ENCODE data around the gene TMPRSS11A. TPM values are rescaled to one million over a fixed set of nuclear protein-coding genes. Genes with fewer than 3 reads are reported as not detected.

Gene TMPRSS11A
- total RNA-seq, 1 experiment from 2014 or later = not detected

GRCh38 chr4:67933755-67934154, 29.5 kb downstream of the TMPRSS11A start:
- no peak overlapping the region for H3K4me3 ChIP-seq
- no peak for DNase-seq (ENCODE audit: low read depth in 1 of 2, low spot score in 2 of 2)
- no peaks in the 10 kb centered on the region for H3K9me3 ChIP-seq (replicated peaks)

GRCh38 chr4:67933038-67933437, 30.3 kb downstream of the TMPRSS11A start:
- Histone ChIP-seq H3K9me3 (replicated peaks) (no peaks in the 10 kb centered on the region), H3K27me3 (replicated peaks) (no peaks in the 10 kb centered on the region; the same call in 1 of the 2 replicates), H3K27ac (no peak overlapping the region), H3K4me1 (replicated peaks) (no peaks in the 10 kb centered on the region), H3K36me3 (no peaks in the 10 kb centered on the region), H3K4me3 (no peak overlapping the region)
- no peak for DNase-seq (ENCODE audit: low read depth in 1 of 2, low spot score in 2 of 2)

More at GRCh38 chr4:67933755-67934154, 29.5 kb downstream of the TMPRSS11A start:
- Histone ChIP-seq H3K27me3 (replicated peaks) (no peaks in the 10 kb centered on the region; the same call in 1 of the 2 replicates), H3K4me1 (replicated peaks) (no peaks in the 10 kb centered on the region), H3K27ac (no peak overlapping the region), H3K36me3 (no peaks in the 10 kb centered on the region)

DNA sequence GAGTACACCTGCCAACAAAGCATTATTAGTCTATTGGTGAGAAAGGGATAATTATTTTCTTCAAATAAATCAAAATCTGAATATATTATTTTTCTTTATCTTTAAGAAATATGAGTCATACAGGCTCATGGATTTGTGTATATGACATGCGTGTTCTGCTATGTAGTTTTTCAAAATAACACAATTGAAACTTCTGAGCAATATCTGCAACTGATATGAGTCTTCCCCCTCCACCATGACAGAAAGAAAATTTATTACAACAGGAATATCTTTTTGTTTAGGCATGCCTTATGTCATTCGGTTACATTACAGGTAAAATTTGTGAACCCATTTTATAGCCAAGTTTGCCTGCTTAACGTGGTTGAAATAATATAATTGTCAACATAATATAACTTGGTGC, 32.0 kb downstream of the TMPRSS11A start:
- no peaks in the 10 kb centered on the region for H3K4me1 ChIP-seq (replicated peaks)
- DNase-seq (ENCODE audit: low read depth in 1 of 2, low spot score in 2 of 2) = no peak

GRCh38 chr4:67929426-67929825, 33.9 kb downstream of the TMPRSS11A start:
- H3K27ac ChIP-seq = no peak overlapping the region
- H3K27me3 ChIP-seq (replicated peaks) = no peaks in the 10 kb centered on the region; the same call in 1 of the 2 replicates
- H3K9me3 ChIP-seq (replicated peaks) = no peaks in the 10 kb centered on the region
- no peak overlapping the region for H3K4me3 ChIP-seq
- no peaks in the 10 kb centered on the region for H3K36me3 ChIP-seq
- DNase-seq (ENCODE audit: low read depth in 1 of 2, low spot score in 2 of 2) = no peak
- H3K4me1 ChIP-seq (replicated peaks) = no peaks in the 10 kb centered on the region

More for the DNA sequence above, 32.0 kb downstream of the TMPRSS11A start:
- Histone ChIP-seq H3K36me3 (no peaks in the 10 kb centered on the region), H3K27ac (no peak overlapping the region), H3K27me3 (replicated peaks) (no peaks in the 10 kb centered on the region; the same call in 1 of the 2 replicates), H3K9me3 (replicated peaks) (no peaks in the 10 kb centered on the region), H3K4me3 (no peak overlapping the region)

GRCh38 chr4:67928546-67928945, 34.7 kb downstream of the TMPRSS11A start:
- Histone ChIP-seq H3K9me3 (replicated peaks) (no peaks in the 10 kb centered on the region), H3K27me3 (replicated peaks) (no peaks in the 10 kb centered on the region), H3K4me1 (replicated peaks) (no peaks in the 10 kb centered on the region), H3K4me3 (no peak overlapping the region), H3K27ac (no peak overlapping the region), H3K36me3 (no peaks in the 10 kb centered on the region)
- no peak for DNase-seq (ENCODE audit: low read depth in 1 of 2, low spot score in 2 of 2)

- no peak for DNase-seq (ENCODE audit: low read depth in 1 of 2, low spot score in 2 of 2)
- Histone ChIP-seq H3K4me1 (replicated peaks) (no peaks in the 10 kb centered on the region), H3K27me3 (replicated peaks) (no peaks in the 10 kb centered on the region), H3K9me3 (replicated peaks) (no peaks in the 10 kb centered on the region), H3K36me3 (no peaks in the 10 kb centered on the region), H3K4me3 (no peak overlapping the region), H3K27ac (no peak overlapping the region)
Measured at GRCh38 chr4:67927251-67927650, 36.0 kb downstream of the TMPRSS11A start.

- H3K9me3 ChIP-seq (replicated peaks) = no peaks in the 10 kb centered on the region
- no peak for DNase-seq (ENCODE audit: low read depth in 1 of 2, low spot score in 2 of 2)
- H3K27ac ChIP-seq = no peak overlapping the region
- no peaks in the 10 kb centered on the region for H3K36me3 ChIP-seq
- H3K27me3 ChIP-seq (replicated peaks) = no peaks in the 10 kb centered on the region
- no peak overlapping the region for H3K4me3 ChIP-seq
- no peaks in the 10 kb centered on the region for H3K4me1 ChIP-seq (replicated peaks)
Measured at GRCh38 chr4:67926485-67926884, 36.8 kb downstream of the TMPRSS11A start.

DNA sequence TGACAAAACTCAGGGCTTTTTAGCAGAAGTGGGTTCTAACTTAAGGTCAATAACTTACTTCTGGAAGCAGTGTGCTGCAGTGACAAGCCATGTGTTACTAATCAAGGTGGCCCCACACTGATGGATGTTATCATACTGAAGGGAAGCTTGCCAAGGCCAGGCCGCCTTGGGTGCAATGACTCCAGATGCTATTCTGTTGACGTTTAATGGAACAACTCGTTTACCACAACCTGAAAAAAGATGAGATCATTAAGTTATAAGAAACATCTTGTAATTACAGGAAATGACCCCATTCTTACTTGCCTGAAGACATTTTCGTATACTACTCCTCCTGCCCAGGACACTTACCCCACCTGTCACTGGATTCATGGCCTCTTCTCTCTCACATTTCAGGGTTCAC, 40.6 kb downstream of the TMPRSS11A start:
- no peaks in the 10 kb centered on the region for H3K27me3 ChIP-seq (replicated peaks)
- H3K4me3 ChIP-seq = no peak overlapping the region
- H3K27ac ChIP-seq = no peak overlapping the region
- DNase-seq (ENCODE audit: low read depth in 1 of 2, low spot score in 2 of 2) = no peak
- H3K36me3 ChIP-seq = no peaks in the 10 kb centered on the region
- H3K9me3 ChIP-seq (replicated peaks) = no peaks in the 10 kb centered on the region
- H3K4me1 ChIP-seq (replicated peaks) = no peaks in the 10 kb centered on the region

- Histone ChIP-seq H3K27me3 (replicated peaks) (no peaks in the 10 kb centered on the region), H3K4me3 (no peak overlapping the region), H3K4me1 (replicated peaks) (no peaks in the 10 kb centered on the region), H3K9me3 (replicated peaks) (no peaks in the 10 kb centered on the region), H3K27ac (no peak overlapping the region), H3K36me3 (no peaks in the 10 kb centered on the region)
- no peak for DNase-seq (ENCODE audit: low read depth in 1 of 2, low spot score in 2 of 2)
Measured at GRCh38 chr4:67918428-67918827, 44.9 kb downstream of the TMPRSS11A start.

DNA sequence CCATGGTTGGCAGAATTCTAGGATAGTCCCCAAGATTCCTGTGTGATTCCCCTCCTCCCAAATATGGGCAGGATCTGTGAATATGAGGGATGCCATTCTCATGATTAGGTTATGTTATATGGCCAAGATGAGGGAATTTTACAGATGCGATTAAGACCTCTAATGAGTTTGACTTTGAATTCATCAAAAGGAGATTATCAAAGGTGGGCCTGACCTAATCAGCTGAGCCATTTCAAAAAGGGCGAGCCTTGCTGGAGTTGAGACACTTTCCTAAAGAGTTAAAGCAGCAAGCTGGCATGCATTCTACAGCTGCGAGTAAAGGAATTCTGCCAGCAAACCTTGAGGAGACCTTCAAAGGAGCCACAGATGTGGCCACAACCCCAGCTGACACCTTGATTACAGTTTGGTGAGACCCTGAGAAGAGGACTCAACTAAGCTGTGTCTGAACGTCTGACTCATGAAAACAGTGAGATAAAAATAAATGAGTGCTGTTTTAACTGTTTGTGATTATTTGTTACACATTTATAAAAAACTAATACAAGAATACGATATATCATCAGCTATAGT, 47.8 kb downstream of the TMPRSS11A start:
- Histone ChIP-seq H3K36me3 (no peaks in the 10 kb centered on the region), H3K27me3 (replicated peaks) (peaks cover 10% of the 10 kb centered on the region), H3K9me3 (replicated peaks) (no peaks in the 10 kb centered on the region), H3K27ac (no peak overlapping the region), H3K4me1 (replicated peaks) (no peaks in the 10 kb centered on the region), H3K4me3 (no peak overlapping the region)
- DNase-seq (ENCODE audit: low read depth in 1 of 2, low spot score in 2 of 2) = no peak

DNA sequence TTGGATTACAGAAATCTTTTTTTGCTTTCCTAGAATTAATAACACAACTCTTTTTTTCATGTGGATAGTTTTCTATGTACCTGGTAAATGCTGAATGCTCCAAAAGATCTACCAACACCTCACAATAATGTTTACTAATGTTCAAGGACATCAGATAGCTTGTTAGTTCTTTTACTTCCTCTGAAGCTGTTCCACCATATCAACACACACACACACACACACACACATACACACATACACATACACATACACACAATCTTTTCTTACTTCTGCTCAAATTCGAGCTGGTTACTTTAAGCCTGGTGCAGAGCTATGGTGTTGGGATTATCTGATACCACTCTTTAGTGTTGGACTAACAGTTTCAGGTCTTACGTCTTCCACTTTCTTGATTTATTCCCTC, 51.2 kb downstream of the TMPRSS11A start:
- H3K27me3 ChIP-seq (replicated peaks) = peaks cover 10% of the 10 kb centered on the region
- no peaks in the 10 kb centered on the region for H3K36me3 ChIP-seq
- H3K27ac ChIP-seq = no peak overlapping the region
- no peak overlapping the region for H3K4me3 ChIP-seq
- no peaks in the 10 kb centered on the region for H3K9me3 ChIP-seq (replicated peaks)
- no peaks in the 10 kb centered on the region for H3K4me1 ChIP-seq (replicated peaks)
- no peak for DNase-seq (ENCODE audit: low read depth in 1 of 2, low spot score in 2 of 2)

DNA sequence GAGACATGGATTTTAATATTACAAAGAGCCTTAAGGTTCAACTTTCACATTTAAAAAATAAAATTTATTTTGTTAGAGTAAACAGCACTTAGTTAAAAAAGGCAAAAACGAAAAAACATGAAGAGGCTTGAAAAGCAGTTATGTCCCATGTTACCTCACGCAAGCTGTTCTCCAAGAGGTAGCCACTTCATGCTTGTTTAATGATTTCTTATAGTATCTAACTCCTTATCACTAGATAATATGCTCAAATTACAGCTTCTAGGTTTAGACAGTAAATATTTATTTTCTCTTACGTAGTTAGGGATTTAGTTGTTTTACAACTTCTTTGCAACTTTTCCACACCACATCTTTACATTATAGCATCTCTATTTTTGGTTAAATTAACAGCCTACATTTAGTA, 51.7 kb downstream of the TMPRSS11A start:
- H3K4me3 ChIP-seq = no peak overlapping the region
- no peaks in the 10 kb centered on the region for H3K4me1 ChIP-seq (replicated peaks)
- peaks cover 10% of the 10 kb centered on the region for H3K27me3 ChIP-seq (replicated peaks)
- no peaks in the 10 kb centered on the region for H3K36me3 ChIP-seq
- no peaks in the 10 kb centered on the region for H3K9me3 ChIP-seq (replicated peaks)
- H3K27ac ChIP-seq = no peak overlapping the region
- DNase-seq (ENCODE audit: low read depth in 1 of 2, low spot score in 2 of 2) = no peak

DNA sequence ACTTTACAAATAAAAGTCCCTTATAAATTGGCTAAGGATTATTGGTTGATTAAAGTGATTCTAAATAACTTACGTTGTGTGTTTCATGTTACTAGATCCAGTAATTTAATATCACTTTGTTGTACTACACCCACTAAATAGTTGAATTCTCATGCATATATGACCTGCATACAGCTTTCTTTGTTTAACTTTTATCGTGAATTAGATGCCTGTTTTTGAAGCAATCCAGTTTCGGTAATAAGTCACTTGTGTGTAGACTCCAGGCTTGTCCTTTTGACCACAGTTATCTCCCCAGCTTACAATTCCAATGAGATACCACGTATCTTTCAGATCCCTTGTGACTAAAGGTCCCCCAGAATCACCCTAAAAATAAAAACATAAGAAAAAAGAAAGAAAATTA, 52.2 kb downstream of the TMPRSS11A start:
- no peaks in the 10 kb centered on the region for H3K4me1 ChIP-seq (replicated peaks)
- no peak overlapping the region for H3K27ac ChIP-seq
- no peak overlapping the region for H3K4me3 ChIP-seq
- DNase-seq (ENCODE audit: low read depth in 1 of 2, low spot score in 2 of 2) = no peak
- no peaks in the 10 kb centered on the region for H3K9me3 ChIP-seq (replicated peaks)
- H3K36me3 ChIP-seq = no peaks in the 10 kb centered on the region
- peaks cover 10% of the 10 kb centered on the region for H3K27me3 ChIP-seq (replicated peaks)

- no peaks in the 10 kb centered on the region for H3K4me1 ChIP-seq (replicated peaks)
- peaks cover 10% of the 10 kb centered on the region for H3K27me3 ChIP-seq (replicated peaks)
- no peak for DNase-seq (ENCODE audit: low read depth in 1 of 2, low spot score in 2 of 2)
- no peak overlapping the region for H3K27ac ChIP-seq
- H3K4me3 ChIP-seq = no peak overlapping the region
- H3K9me3 ChIP-seq (replicated peaks) = no peaks in the 10 kb centered on the region
- no peaks in the 10 kb centered on the region for H3K36me3 ChIP-seq
Measured at GRCh38 chr4:67910585-67910905, 52.7 kb downstream of the TMPRSS11A start.

GRCh38 chr4:67909905-67910584, 53.2 kb downstream of the TMPRSS11A start:
- H3K36me3 ChIP-seq = no peaks in the 10 kb centered on the region
- H3K4me1 ChIP-seq (replicated peaks) = no peaks in the 10 kb centered on the region
- peaks cover 10% of the 10 kb centered on the region for H3K27me3 ChIP-seq (replicated peaks)
- H3K27ac ChIP-seq = no peak overlapping the region
- peak in 1 of 2 experiments; percentile 38 for DNase-seq (ENCODE audit: low read depth in 1 of 2, low spot score in 2 of 2)
- no peaks in the 10 kb centered on the region for H3K9me3 ChIP-seq (replicated peaks)
- H3K4me3 ChIP-seq = no peak overlapping the region

All from SJSA1 (cell line).